Activated CD8-positive, alpha-beta memory T cell treated with anti-CD3 and anti-CD28 coated beads for 36 hours (primary cell): Measurements from ENCODE around the gene CMBL. TPM values are rescaled to one million over a fixed set of nuclear protein-coding genes. Genes with fewer than 3 reads are reported as not detected.
"Not testable (repeated sequence)": the region's sequence is repeated elsewhere in the genome, so short reads cannot be mapped to it uniquely, and the experiment has no call there.

Experiments
- CTCF ChIA-PET: fragments of 350-600 bp; sonication (Branson Sonifier 250); formaldehyde crosslinking; loops from one replicate; lab custom pipeline; 2021; ENCODE audit warnings: antibody characterized with exemption; lab: Charles Lee
- POLR2A ChIA-PET: fragments of 350-600 bp; sonication (Branson Sonifier 250); formaldehyde crosslinking; loops from one replicate; lab custom pipeline; 2021; ENCODE audit warnings: antibody characterized with exemption; lab: Charles Lee
- total RNA-seq, 2 experiments: library from RNA; stranded (reverse); gene quantifications; one replicate each; pipeline ENCODE4 v1.2.3, GENCODE V29; 2021

Gene CMBL
- 1 to 10 TPM; 3.0 to 4.1 TPM for total RNA-seq

DNA sequence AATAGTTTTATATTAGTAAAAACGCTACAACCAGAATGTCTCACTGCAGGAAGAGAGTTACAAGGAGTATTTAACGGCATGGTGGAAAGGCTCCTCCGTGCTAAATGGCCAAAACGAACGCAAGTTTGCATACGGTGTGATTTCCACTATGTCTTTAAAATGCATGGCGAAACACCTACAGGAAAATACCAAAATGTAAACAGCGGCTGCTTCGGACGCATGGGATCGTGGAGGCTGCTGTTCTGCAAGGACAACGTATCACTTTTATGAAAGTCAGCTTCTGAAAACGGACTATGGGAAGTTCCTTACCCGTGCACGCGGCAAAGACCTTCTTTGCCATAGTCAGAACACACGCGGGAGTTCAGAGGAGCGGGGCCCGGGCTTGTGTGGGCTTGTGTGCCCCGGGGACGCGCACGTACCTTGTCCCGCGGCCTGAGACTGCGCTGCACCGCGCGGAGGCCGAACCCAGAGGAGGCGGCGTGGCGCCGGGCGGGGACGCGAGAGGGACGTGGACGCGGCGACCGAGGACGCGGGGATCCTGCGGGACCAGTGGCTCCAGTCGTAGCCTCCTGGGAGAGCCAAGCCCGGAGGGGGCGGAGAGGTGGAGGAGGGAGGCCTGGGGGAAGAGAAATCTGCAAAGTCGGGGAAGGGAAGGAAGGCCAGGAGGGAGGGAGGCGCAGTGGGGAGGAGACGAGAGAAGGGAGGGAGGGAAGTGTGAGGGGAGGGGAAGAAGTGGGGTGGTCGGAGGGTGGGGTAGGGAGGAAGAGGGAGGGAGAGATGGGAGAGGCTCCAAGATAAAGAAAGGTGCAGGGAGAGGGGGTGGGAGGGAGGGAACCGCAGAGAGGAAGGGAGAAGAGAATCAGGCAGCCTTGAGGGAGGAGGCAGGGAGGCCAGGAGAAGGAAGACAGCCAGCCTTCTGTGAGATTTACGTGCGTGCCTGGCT lies at the start of gene CMBL:
Gene CMBL (minus strand): TSS at position 697 of the 943 bp plus-strand sequence. CDS start 17,140 bp downstream, outside the sequence.
- ChIA-PET CTCF (interaction anchor here (1.2 kb wide), 1 partner anchor 45 kb away, joined by 3 read pairs; no protein-coding TSS in a partner anchor), POLR2A (no interaction called here)

GRCh38 chr5:10355071-10355889 lies 47.6 kb upstream of the CMBL start:
- CTCF ChIA-PET = interaction anchor here (1.0 kb wide), 1 partner anchor 104 kb away, joined by 3 read pairs; no protein-coding TSS in a partner anchor

DNA sequence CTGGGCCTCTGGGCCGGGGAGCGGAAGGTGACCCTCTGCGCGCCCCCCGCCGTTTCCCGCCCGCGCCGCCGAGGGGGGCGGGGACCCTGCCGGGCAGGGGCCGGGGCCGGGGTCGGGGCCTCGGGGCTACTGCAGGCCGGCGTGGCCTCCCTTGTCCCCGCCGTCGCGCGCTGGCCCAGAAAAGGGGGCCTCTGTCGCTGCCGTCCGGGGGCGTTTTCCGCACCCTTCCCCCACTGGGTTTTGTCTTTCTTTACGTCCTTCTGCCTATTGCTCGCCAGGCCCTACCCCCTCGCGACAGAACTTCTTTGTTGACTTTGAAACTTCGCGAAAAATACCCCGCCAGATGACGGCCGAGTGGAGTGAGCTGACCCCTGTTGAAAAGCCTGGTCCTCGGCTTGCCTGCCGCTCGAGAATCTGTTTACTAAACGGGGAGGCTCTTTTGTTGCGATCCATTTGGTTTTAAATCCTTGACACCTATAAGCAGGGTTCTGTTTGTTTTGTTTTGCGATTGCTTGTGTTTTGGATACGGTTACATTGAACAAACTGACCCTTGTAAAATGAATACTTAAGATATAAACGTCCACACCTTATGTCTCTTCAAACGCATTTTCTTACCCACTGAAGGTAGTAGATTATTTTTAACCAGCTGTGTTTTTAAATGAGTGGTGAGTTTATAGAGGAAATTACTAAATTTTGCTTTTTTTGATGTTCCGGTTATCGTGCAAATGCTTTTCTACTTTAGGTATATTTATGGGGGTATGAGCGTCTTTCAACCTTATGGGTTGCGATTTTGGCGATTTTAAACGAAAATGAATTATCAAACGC lies 46.6 kb upstream of the CMBL start:
- POLR2A ChIA-PET = interaction anchor here (0.9 to 1.9 kb wide), 8 partner anchors 10 to 281 kb away, joined by 3 to 27 read pairs (median 6); partner anchors contain the start of genes ANKRD33B, ATPSCKMT, CCT5 and ROPN1L
- CTCF ChIA-PET = interaction anchor here (1.0 to 1.6 kb wide), 2 partner anchors 70 to 103 kb away, joined by 3 to 13 read pairs; no protein-coding TSS in a partner anchor

More at GRCh38 chr5:10355071-10355889, 47.6 kb upstream of the CMBL start:
- POLR2A ChIA-PET = interaction anchor here (0.9 kb wide), 1 partner anchor 64 kb away, joined by 3 read pairs; no protein-coding TSS in a partner anchor

GRCh38 chr5:10353241-10354047 lies 45.7 kb upstream of the CMBL start, which contains the start of gene MARCHF6:
MARCHF6 (plus strand) TSS chr5:10353695; CDS start chr5:10353899, 204 bp downstream.
- CTCF ChIA-PET = interaction anchor here (0.6 to 1.6 kb wide), 3 partner anchors 45 to 71 kb away, joined by 3 to 13 read pairs (median 3); no protein-coding TSS in a partner anchor

GRCh38 chr5:10352430-10353240 lies 44.9 kb upstream of the CMBL start:
- ChIA-PET POLR2A (interaction anchor here (0.7 to 1.9 kb wide), 10 partner anchors 9 to 283 kb away, joined by 3 to 27 read pairs (median 5); partner anchors contain the start of genes ANKRD33B, ATPSCKMT, CCT5 and ROPN1L), CTCF (interaction anchor here (0.6 to 1.6 kb wide), 3 partner anchors 44 to 70 kb away, joined by 3 to 13 read pairs (median 3); no protein-coding TSS in a partner anchor)

More at GRCh38 chr5:10353241-10354047, 45.7 kb upstream of the CMBL start, which contains the start of gene MARCHF6:
- POLR2A ChIA-PET = interaction anchor here (0.7 to 1.9 kb wide), 10 partner anchors 10 to 282 kb away, joined by 3 to 27 read pairs (median 5); partner anchors contain the start of genes ANKRD33B, ATPSCKMT, CCT5 and ROPN1L

GRCh38 chr5:10351919-10352318 lies 44.2 kb upstream of the CMBL start:
- CTCF ChIA-PET = interaction anchor here (0.8 kb wide), 1 partner anchor 23 kb away, joined by 3 read pairs; no protein-coding TSS in a partner anchor
- POLR2A ChIA-PET = no interaction called here

GRCh38 chr5:10351199-10351905 lies 43.6 kb upstream of the CMBL start:
- POLR2A ChIA-PET = no interaction called here
- CTCF ChIA-PET = interaction anchor here (0.8 kb wide), 1 partner anchor 22 kb away, joined by 3 read pairs; no protein-coding TSS in a partner anchor

GRCh38 chr5:10348258-10348657 lies 40.6 kb upstream of the CMBL start:
- CTCF ChIA-PET = no interaction called here
- POLR2A ChIA-PET = no interaction called here

- CTCF ChIA-PET = not testable (repeated sequence)
Measured at GRCh38 chr5:10344461-10345106, 36.9 kb upstream of the CMBL start.

DNA sequence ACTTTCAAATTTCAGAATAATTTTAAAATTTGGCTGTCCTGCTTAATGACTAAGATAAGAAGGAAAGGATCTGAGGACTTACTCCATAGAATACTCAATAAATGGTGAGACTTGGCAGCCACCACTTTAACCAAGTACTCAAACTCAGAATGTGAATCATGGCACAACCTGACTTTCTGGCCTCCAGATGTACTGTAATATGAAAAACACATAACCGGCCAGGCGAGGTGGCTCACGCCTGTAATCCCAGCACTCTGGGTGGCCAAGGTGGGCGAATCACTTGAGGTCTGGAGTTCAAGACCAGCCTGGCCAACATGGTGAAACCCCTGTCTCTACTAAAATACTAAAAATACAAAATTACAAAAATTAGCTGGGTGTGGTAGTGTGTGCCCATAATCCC lies 35.8 kb upstream of the CMBL start:
- ChIA-PET POLR2A (interaction anchor here (1.3 kb wide), 1 partner anchor 10 kb away, joined by 5 read pairs; the partner anchor contains the start of gene MARCHF6), CTCF (no interaction called here)

More at GRCh38 chr5:10344461-10345106, 36.9 kb upstream of the CMBL start:
- POLR2A ChIA-PET = interaction anchor here (0.7 to 1.3 kb wide), 2 partner anchors 9 to 25 kb away, joined by 5 read pairs; partner anchors contain the start of gene MARCHF6

DNA sequence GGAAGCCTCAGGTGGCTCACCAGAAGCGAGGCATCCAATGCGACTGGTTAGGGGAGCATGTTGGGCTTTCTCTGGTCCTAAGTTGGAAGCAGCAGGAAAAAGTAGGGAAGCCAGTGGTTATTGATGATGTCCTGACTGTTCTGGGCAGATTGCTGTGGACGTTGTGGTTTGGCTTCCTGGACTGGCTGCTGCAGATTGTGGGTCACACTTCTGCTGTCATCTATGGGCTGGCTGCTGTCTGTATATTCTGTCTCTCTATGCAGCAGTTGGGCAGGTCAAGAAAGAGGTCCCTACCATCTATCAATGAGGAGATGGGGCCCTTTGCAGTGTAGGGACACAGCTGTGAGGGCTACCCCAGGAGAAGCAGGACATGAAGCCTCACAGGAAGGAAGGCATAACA lies 32.3 kb upstream of the CMBL start:
- ChIA-PET POLR2A (no interaction called here), CTCF (no interaction called here)

GRCh38 chr5:10339058-10339811 lies 31.5 kb upstream of the CMBL start:
- POLR2A ChIA-PET = no interaction called here
- CTCF ChIA-PET = no interaction called here

GRCh38 chr5:10338686-10339057 lies 31.0 kb upstream of the CMBL start:
- ChIA-PET POLR2A (no interaction called here), CTCF (no interaction called here)

- ChIA-PET CTCF (no interaction called here), POLR2A (no interaction called here)
Measured at GRCh38 chr5:10337986-10338385, 30.3 kb upstream of the CMBL start.
